Stimulated activated naive CD8-positive, alpha-beta T cell treated with anti-CD3 and anti-CD28 coated beads, Interleukin-15, amount 100 ng/mL, for 72 hours (primary cell): ENCODE data around the gene EFNB2.

Experiments used
- ATAC-seq: fragments of 150-1000 bp; cut with Tn5 transposase; 2 replicates; pipeline ENCODE4 v1.10.0; 2021; ENCODE audit warnings: mild to moderate bottlenecking, moderate library complexity
- DNase-seq, 2 donors: peaks; one replicate each; pipeline ENCODE4 v3.0.0; 2021 to 2022
- H3K27ac Mint-ChIP-seq, 2 donors: one replicate each; pipeline ENCODE4 v1.8.0; 2022; ENCODE audit warnings: mild to moderate bottlenecking in 2 of 2, mixed read lengths in 2 of 2, moderate library complexity in 2 of 2
- H3K27me3 Mint-ChIP-seq: one replicate; pipeline ENCODE4 v1.8.0; 2022; ENCODE audit warnings: mixed read lengths
- H3K4me1 Mint-ChIP-seq: one replicate; pipeline ENCODE4 v1.8.0; 2022; ENCODE audit warnings: mild to moderate bottlenecking, mixed read lengths
- H3K4me3 Mint-ChIP-seq, 2 donors: one replicate each; pipeline ENCODE4 v1.8.0; 2022; ENCODE audit warnings: mild to moderate bottlenecking in 2 of 2, mixed read lengths in 2 of 2, moderate library complexity in 1 of 2
- H3K9me3 Mint-ChIP-seq, 2 donors: one replicate each; pipeline ENCODE4 v1.8.0; 2022; ENCODE audit warnings: mixed read lengths in 2 of 2

Gene EFNB2

GRCh38 chr13:106522112-106522705 lies 13.3 kb downstream of the EFNB2 start:
- no peak for ATAC-seq
- H3K27ac Mint-ChIP-seq = no peak overlapping the region
- DNase-seq = no peak
- H3K27me3 Mint-ChIP-seq = peaks cover 37% of the 10 kb centered on the region
- H3K4me3 Mint-ChIP-seq = no peak overlapping the region
- H3K4me1 Mint-ChIP-seq = no peaks in the 10 kb centered on the region
- H3K9me3 Mint-ChIP-seq = no peaks in the 10 kb centered on the region

- Mint-ChIP-seq H3K27ac (no peak overlapping the region), H3K27me3 (peaks cover 37% of the 10 kb centered on the region)
- no peak for ATAC-seq
Observed at GRCh38 chr13:106521095-106521799, 14.2 kb downstream of the EFNB2 start.

GRCh38 chr13:106520251-106521054 lies 15.0 kb downstream of the EFNB2 start:
- no peak overlapping the region for H3K4me3 Mint-ChIP-seq
- ATAC-seq (no peak), DNase-seq (no peak)
- no peak overlapping the region for H3K27ac Mint-ChIP-seq
- H3K27me3 Mint-ChIP-seq = peaks cover 29% of the 10 kb centered on the region
- no peaks in the 10 kb centered on the region for H3K4me1 Mint-ChIP-seq
- H3K9me3 Mint-ChIP-seq = no peaks in the 10 kb centered on the region

More at GRCh38 chr13:106521095-106521799, 14.2 kb downstream of the EFNB2 start:
- Mint-ChIP-seq H3K9me3 (no peaks in the 10 kb centered on the region), H3K4me1 (no peaks in the 10 kb centered on the region), H3K4me3 (no peak overlapping the region)
- no peak for DNase-seq

- Mint-ChIP-seq H3K9me3 (no peaks in the 10 kb centered on the region), H3K27ac (no peak overlapping the region), H3K4me3 (no peak overlapping the region), H3K4me1 (no peaks in the 10 kb centered on the region), H3K27me3 (peaks cover 32% of the 10 kb centered on the region)
- no peak for DNase-seq
- no peak for ATAC-seq
Observed at GRCh38 chr13:106518512-106518911, 16.9 kb downstream of the EFNB2 start.

GRCh38 chr13:106517109-106517847 lies 18.2 kb downstream of the EFNB2 start:
- Mint-ChIP-seq H3K9me3 (no peaks in the 10 kb centered on the region), H3K27ac (no peak overlapping the region), H3K4me3 (no peak overlapping the region), H3K27me3 (peaks cover 33% of the 10 kb centered on the region), H3K4me1 (no peaks in the 10 kb centered on the region)
- ATAC-seq = no peak
- DNase-seq = no peak

- peaks cover 33% of the 10 kb centered on the region for H3K27me3 Mint-ChIP-seq
- no peak overlapping the region for H3K27ac Mint-ChIP-seq
- H3K4me1 Mint-ChIP-seq = no peaks in the 10 kb centered on the region
- H3K9me3 Mint-ChIP-seq = no peaks in the 10 kb centered on the region
- ATAC-seq = no peak
- DNase-seq = no peak
- H3K4me3 Mint-ChIP-seq = no peak overlapping the region
Observed at GRCh38 chr13:106515635-106516254, 19.7 kb downstream of the EFNB2 start.

- Mint-ChIP-seq H3K4me1 (no peaks in the 10 kb centered on the region), H3K27ac (no peak overlapping the region), H3K27me3 (peaks cover 26% of the 10 kb centered on the region), H3K4me3 (no peak overlapping the region), H3K9me3 (no peaks in the 10 kb centered on the region)
- ATAC-seq (no peak), DNase-seq (no peak)
Observed at GRCh38 chr13:106514928-106515634, 20.4 kb downstream of the EFNB2 start.

- Mint-ChIP-seq H3K4me3 (no peak overlapping the region), H3K4me1 (no peaks in the 10 kb centered on the region), H3K9me3 (no peaks in the 10 kb centered on the region), H3K27me3 (peaks cover 25% of the 10 kb centered on the region), H3K27ac (peak overlapping the region in 1 of 2 donors; percentile 8)
- ATAC-seq = no peak
- no peak for DNase-seq
Observed at GRCh38 chr13:106513025-106513983, 22.2 kb downstream of the EFNB2 start.

GRCh38 chr13:106507560-106508274 lies 27.7 kb downstream of the EFNB2 start:
- no peak overlapping the region for H3K4me3 Mint-ChIP-seq
- DNase-seq (no peak), ATAC-seq (peak; percentile 56)
- H3K9me3 Mint-ChIP-seq = no peaks in the 10 kb centered on the region
- no peaks in the 10 kb centered on the region for H3K4me1 Mint-ChIP-seq
- peaks cover 2% of the 10 kb centered on the region for H3K27me3 Mint-ChIP-seq
- no peak overlapping the region for H3K27ac Mint-ChIP-seq

- Mint-ChIP-seq H3K9me3 (no peaks in the 10 kb centered on the region), H3K27me3 (peaks cover 9% of the 10 kb centered on the region), H3K4me3 (no peak overlapping the region), H3K27ac (no peak overlapping the region), H3K4me1 (no peaks in the 10 kb centered on the region)
- ATAC-seq (no peak), DNase-seq (no peak)
Observed at GRCh38 chr13:106506286-106506685, 29.2 kb downstream of the EFNB2 start.

- ATAC-seq (no peak), DNase-seq (no peak)
- H3K9me3 Mint-ChIP-seq = no peaks in the 10 kb centered on the region
- H3K4me1 Mint-ChIP-seq = no peaks in the 10 kb centered on the region
- no peak overlapping the region for H3K27ac Mint-ChIP-seq
- no peak overlapping the region for H3K4me3 Mint-ChIP-seq
- H3K27me3 Mint-ChIP-seq = peaks cover 9% of the 10 kb centered on the region
Observed at GRCh38 chr13:106505732-106506131, 29.7 kb downstream of the EFNB2 start.

- ATAC-seq (no peak), DNase-seq (no peak)
- no peak overlapping the region for H3K4me3 Mint-ChIP-seq
- H3K27ac Mint-ChIP-seq = no peak overlapping the region
- H3K9me3 Mint-ChIP-seq = no peaks in the 10 kb centered on the region
- peaks cover 9% of the 10 kb centered on the region for H3K27me3 Mint-ChIP-seq
- no peaks in the 10 kb centered on the region for H3K4me1 Mint-ChIP-seq
Observed at GRCh38 chr13:106505295-106505694, 30.2 kb downstream of the EFNB2 start.

GRCh38 chr13:106503730-106504453 lies 31.6 kb downstream of the EFNB2 start:
- no peaks in the 10 kb centered on the region for H3K9me3 Mint-ChIP-seq
- no peak for ATAC-seq

More at GRCh38 chr13:106503730-106504453, 31.6 kb downstream of the EFNB2 start:
- no peak for DNase-seq
- Mint-ChIP-seq H3K4me1 (peaks cover 5% of the 10 kb centered on the region), H3K4me3 (no peak overlapping the region), H3K27me3 (peaks cover 15% of the 10 kb centered on the region), H3K27ac (no peak overlapping the region)
